Small intestine (tissue), 7 donors: Measurements from ENCODE around the gene RAD9B. TPM values are rescaled to one million over a fixed set of nuclear protein-coding genes. Genes with fewer than 3 reads are reported as not detected.
"Not testable (repeated sequence)": the region's sequence is repeated elsewhere in the genome, so short reads cannot be mapped to it uniquely, and the experiment has no call there.

Experiments
- DNase-seq, 2 donors: peaks; one replicate each; pipeline versions ENCODE4 v3.0.0 to v3.0.0-alpha.2; 2013
- FAIRE-seq: peaks from 2 replicates; lab custom pipeline; 2012; peaks lifted over from hg19 to GRCh38; lab: Jason Lieb, UNC
- H3K27ac ChIP-seq, 3 donors: one replicate each; pipeline ENCODE4 v1.5.1; 2013; ENCODE audit warnings: low read length in 2 of 3, mild to moderate bottlenecking in 2 of 3, control low read depth in 1 of 3, inconsistent platforms in 1 of 3, low read depth in 1 of 3, moderate library complexity in 1 of 3
- H3K27me3 ChIP-seq, 3 donors: one replicate each; pipeline ENCODE4 v1.6.1; 2013; ENCODE audit warnings: low read length in 3 of 3, inconsistent platforms in 1 of 3; ENCODE audit not compliant: control insufficient read depth in 3 of 3, insufficient read depth in 3 of 3
- H3K36me3 ChIP-seq, 3 donors: one replicate each; pipeline ENCODE4 v1.6.1; 2013; ENCODE audit warnings: low read length in 3 of 3, inconsistent platforms in 1 of 3, low read depth in 1 of 3, mild to moderate bottlenecking in 1 of 3, moderate library complexity in 1 of 3; ENCODE audit not compliant: control insufficient read depth in 3 of 3, insufficient read depth in 2 of 3
- H3K4me1 ChIP-seq, 3 donors: one replicate each; pipeline ENCODE4 v1.6.1; 2013; ENCODE audit warnings: low read length in 2 of 3, inconsistent platforms in 1 of 3, low read depth in 1 of 3, mild to moderate bottlenecking in 1 of 3, moderate library complexity in 1 of 3; ENCODE audit not compliant: control insufficient read depth in 3 of 3, insufficient read depth in 2 of 3
- H3K4me3 ChIP-seq, 3 donors: one replicate each; pipeline ENCODE4 v1.5.1; 2013; ENCODE audit warnings: low read length in 3 of 3, control low read depth in 1 of 3, inconsistent platforms in 1 of 3, low read depth in 1 of 3, mild to moderate bottlenecking in 1 of 3, moderate library complexity in 1 of 3
- H3K9me3 ChIP-seq, 2 donors: one replicate each; pipeline ENCODE4 v1.6.1; 2013; ENCODE audit warnings: low read depth in 1 of 2, low read length in 1 of 2; ENCODE audit not compliant: control insufficient read depth in 2 of 2, insufficient read depth in 1 of 2
- WGBS, 3 donors: extraction: QIAGEN DNeasy Blood & Tissue Kit; methylation state at CpG; one replicate each; pipeline ENCODE4 v1.1.7; 2013; 5-methylcytosine and 5-hydroxymethylcytosine counted together
- polyA plus RNA-seq, 4 donors: library from polyadenylated mRNA; stranded (reverse) in 3 of 4; unstranded in 1 of 4; fragments of 200-250 nt in 3 of 4; fragments of 120-200 nt in 1 of 4; gene quantifications; one replicate each; pipeline versions ENCODE4 v1.2.1 to v1.2.3, GENCODE V29; 2013
- donor health status: healthy with polysubstance abuse.
- donor health status: control.
- donor health status: control.
- donor health status: Bipolar disorder and iron deficiency.
- donor health status: healthy.

Gene RAD9B
- polyA plus RNA-seq, 4 donors = 0.24 to 0.61 TPM; not detected in 2

DNA sequence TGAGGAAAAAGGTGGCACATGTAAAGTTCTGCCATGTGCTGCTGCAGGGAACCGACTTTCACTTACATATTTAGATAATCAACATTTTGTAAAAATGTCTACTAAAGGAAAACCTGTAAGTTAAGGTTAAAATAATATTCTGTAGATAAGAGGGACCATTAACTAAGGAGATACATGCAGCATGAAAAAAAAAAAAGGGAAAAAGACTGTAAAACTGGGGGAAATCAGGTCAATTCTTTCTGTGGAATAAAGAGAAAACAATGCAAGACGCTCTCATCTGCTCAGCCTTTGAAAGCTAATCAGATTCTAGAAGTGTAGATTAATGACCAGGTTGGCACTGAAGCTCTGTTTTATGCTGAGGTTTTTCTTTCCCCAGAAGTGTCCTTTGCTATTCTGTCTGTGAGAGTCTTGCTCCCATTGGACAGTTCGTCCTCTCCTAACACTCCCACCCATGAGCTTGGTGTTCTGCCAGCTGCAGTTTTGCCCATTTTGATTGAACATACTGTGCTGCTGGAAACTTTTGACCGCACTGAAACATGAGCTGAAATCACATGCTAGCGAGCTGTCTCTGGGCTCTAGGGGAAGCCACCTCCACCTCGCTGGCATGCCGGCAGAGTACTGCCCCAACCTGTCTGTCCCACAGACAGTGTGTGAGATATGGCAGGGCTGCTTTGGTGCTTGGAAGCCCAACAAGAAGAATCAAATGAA lies 41.3 kb downstream of the RAD9B start:
- H3K27me3 ChIP-seq = no peaks in the 10 kb centered on the region
- peaks cover 2 to 24% (median 4%) of the 10 kb centered on the region in 3 donors for H3K36me3 ChIP-seq
- WGBS, 3 donors = 16 to 28% (median 25%) methylated on average over 7 of the region's 7 CpGs
- no peaks in the 10 kb centered on the region for H3K9me3 ChIP-seq
- FAIRE-seq = no peak
- no peak overlapping the region for H3K4me3 ChIP-seq
- DNase-seq = peak; percentile 19 to 69
- H3K27ac ChIP-seq = peak overlapping the region in 2 of 3 donors; percentile 27 to 75
- peaks cover 0 to 12% (median 0%) of the 10 kb centered on the region in 3 donors for H3K4me1 ChIP-seq

DNA sequence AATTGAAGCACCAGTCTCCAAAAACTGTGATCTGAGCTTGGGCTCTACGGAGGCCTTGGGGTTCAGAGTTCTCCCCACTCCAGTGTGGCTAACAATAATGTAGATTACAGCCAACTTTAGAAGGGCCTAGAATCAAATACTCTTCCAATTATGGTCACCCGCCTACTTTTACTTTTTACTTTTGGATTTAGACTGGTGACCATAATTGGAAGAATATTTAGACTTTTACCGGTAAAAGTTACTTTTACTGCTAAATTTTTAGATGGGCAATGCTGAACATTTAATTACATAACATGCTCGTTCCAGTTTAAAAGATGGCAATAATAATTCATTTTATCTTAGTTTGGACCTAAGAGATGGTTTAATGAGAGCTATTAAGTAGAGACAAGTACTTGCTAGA lies 41.8 kb downstream of the RAD9B start:
- no peaks in the 10 kb centered on the region for H3K27me3 ChIP-seq
- WGBS, 3 donors = 29 to 60% (median 51%) methylated on average over 4 of the region's 4 CpGs
- H3K4me3 ChIP-seq = no peak overlapping the region
- no peaks in the 10 kb centered on the region for H3K9me3 ChIP-seq
- DNase-seq (no peak), FAIRE-seq (no peak)
- peak overlapping the region in 2 of 3 donors; percentile 27 to 75 for H3K27ac ChIP-seq
- peaks cover 0 to 12% (median 0%) of the 10 kb centered on the region in 3 donors for H3K4me1 ChIP-seq
- H3K36me3 ChIP-seq = peaks cover 5 to 26% (median 9%) of the 10 kb centered on the region in 3 donors

DNA sequence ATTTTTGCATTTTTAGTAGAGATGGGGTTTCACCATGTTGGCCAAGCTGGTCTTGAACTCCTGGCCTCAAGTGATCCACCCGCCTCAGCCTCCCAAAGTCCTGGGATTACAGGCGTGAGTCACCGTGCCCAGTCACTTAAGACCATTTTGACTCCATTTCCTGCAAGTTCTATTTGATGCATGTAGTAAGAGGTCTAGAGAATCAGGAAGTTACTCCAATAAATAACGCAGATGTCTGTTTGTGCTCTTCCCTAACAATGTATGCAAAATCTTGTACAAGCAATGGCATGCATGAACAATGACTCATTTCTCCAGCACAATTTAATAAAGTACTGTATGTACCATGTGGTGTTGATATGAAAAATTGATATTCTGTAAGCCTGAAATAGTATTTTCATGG lies 43.1 kb downstream of the RAD9B start:
- H3K36me3 ChIP-seq = peaks cover 4 to 24% (median 9%) of the 10 kb centered on the region in 3 donors
- peaks cover 0 to 12% (median 0%) of the 10 kb centered on the region in 3 donors for H3K4me1 ChIP-seq
- FAIRE-seq, H3K27ac ChIP-seq, H3K27me3 ChIP-seq, DNase-seq, H3K9me3 ChIP-seq, H3K4me3 ChIP-seq: not testable (repeated sequence)
- 78 to 90% (median 87%) methylated on average over 4 of the region's 4 CpGs for WGBS, 3 donors

GRCh38 chr12:110545812-110546211 lies 43.7 kb downstream of the RAD9B start:
- Histone ChIP-seq H3K27ac (peak overlapping the region in 1 of 3 donors; percentile 11), H3K4me3 (no peak overlapping the region), H3K9me3 (no peaks in the 10 kb centered on the region), H3K36me3 (peaks cover 4 to 24% (median 11%) of the 10 kb centered on the region in 3 donors), H3K4me1 (peaks cover 0 to 12% (median 0%) of the 10 kb centered on the region in 3 donors), H3K27me3 (no peaks in the 10 kb centered on the region)
- no peak for DNase-seq
- no peak for FAIRE-seq
- WGBS, 3 donors = 90 to 97% (median 94%) methylated on average over 10 of the region's 10 CpGs

DNA sequence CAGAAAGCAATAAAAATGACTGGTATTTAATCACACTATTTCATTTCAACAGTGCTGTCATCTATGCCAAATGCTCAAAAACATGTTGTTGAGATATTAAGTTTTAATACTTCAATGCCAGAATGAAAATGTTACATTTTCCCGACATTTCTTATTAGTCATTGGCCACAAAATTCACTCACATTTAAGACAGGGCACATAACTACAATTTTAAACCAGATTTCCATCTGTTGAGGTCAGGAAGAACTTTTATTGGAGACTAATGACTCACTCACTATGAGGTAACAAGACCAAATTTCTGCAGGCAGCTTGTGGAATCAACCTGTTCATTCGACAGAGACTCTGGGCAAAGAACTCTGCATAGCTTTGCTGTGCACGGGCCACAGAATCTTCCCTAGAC lies 44.2 kb downstream of the RAD9B start:
- H3K4me1 ChIP-seq = peaks cover 0 to 12% (median 0%) of the 10 kb centered on the region in 3 donors
- peaks cover 4 to 27% (median 11%) of the 10 kb centered on the region in 3 donors for H3K36me3 ChIP-seq
- no peaks in the 10 kb centered on the region for H3K9me3 ChIP-seq
- no peak for FAIRE-seq
- no peak for DNase-seq
- no peaks in the 10 kb centered on the region for H3K27me3 ChIP-seq
- 78 to 83% (median 79%) methylated on average over 3 of the region's 3 CpGs for WGBS, 3 donors
- H3K4me3 ChIP-seq = no peak overlapping the region
- H3K27ac ChIP-seq = no peak overlapping the region

GRCh38 chr12:110547090-110547489 lies 45.0 kb downstream of the RAD9B start:
- 85 to 93% (median 87%) methylated on average over 2 of the region's 2 CpGs for WGBS, 3 donors
- FAIRE-seq (no peak), DNase-seq (no peak)
- Histone ChIP-seq H3K4me1 (peaks cover 0 to 12% (median 0%) of the 10 kb centered on the region in 3 donors), H3K4me3 (no peak overlapping the region), H3K9me3 (no peaks in the 10 kb centered on the region), H3K27ac (no peak overlapping the region), H3K36me3 (peaks cover 4 to 25% (median 13%) of the 10 kb centered on the region in 3 donors), H3K27me3 (no peaks in the 10 kb centered on the region)

DNA sequence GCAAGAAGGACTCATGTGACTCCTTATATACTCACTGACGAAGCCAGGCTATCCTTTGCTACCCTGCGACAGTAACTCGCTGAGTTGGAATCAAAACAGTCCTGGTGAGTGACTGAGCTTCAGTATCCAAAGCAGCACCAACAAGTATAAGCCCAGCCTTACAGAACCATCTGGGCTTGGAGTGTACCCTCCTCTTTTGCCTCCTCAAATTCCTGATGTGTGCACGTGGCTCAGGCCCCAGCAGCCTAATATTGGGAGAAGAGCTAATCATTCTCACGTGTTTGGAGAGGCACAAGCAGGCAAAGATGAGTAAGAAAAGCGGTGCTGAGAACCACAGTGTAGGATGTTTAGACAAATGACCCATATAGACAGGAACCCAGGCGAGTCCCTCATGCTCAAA lies 46.5 kb downstream of the RAD9B start:
- H3K36me3 ChIP-seq = peaks cover 4 to 22% (median 13%) of the 10 kb centered on the region in 3 donors
- no peak for DNase-seq
- no peak overlapping the region for H3K4me3 ChIP-seq
- peaks cover 0 to 5% (median 0%) of the 10 kb centered on the region in 3 donors for H3K4me1 ChIP-seq
- WGBS, 3 donors = 78 to 89% (median 85%) methylated on average over 7 of the region's 7 CpGs
- H3K9me3 ChIP-seq = no peaks in the 10 kb centered on the region
- no peaks in the 10 kb centered on the region for H3K27me3 ChIP-seq
- no peak for FAIRE-seq
- H3K27ac ChIP-seq = no peak overlapping the region

- Histone ChIP-seq H3K36me3 (peaks cover 4 to 21% (median 13%) of the 10 kb centered on the region in 3 donors), H3K9me3 (no peaks in the 10 kb centered on the region), H3K4me1 (peaks cover 0 to 3% (median 0%) of the 10 kb centered on the region in 3 donors), H3K27ac (no peak overlapping the region), H3K27me3 (no peaks in the 10 kb centered on the region), H3K4me3 (no peak overlapping the region)
- no peak for DNase-seq
- 88 to 95% (median 90%) methylated on average over 2 of the region's 2 CpGs for WGBS, 3 donors
- no peak for FAIRE-seq
Measured at GRCh38 chr12:110549716-110550115, 47.6 kb downstream of the RAD9B start.
